Cardiac septum (tissue), 1 donor: ENCODE measurements around the gene UNC45A. TPM values are rescaled to one million over a fixed set of nuclear protein-coding genes. Genes with fewer than 3 reads are reported as not detected.
"Not testable (repeated sequence)": the region's sequence is repeated elsewhere in the genome, so short reads cannot be mapped to it uniquely, and the experiment has no call there.

Experiments used
- DNase-seq: peaks from one replicate; pipeline ENCODE4 v3.0.0-alpha.2; 2020; ENCODE audit warnings: low spot score
- intact Hi-C: fragments of 100-400 bp; cut with DNase I; formaldehyde crosslinking; loops from one replicate; pipeline ENCODE4 v1.14.0; 2022
- total RNA-seq: library from RNA; stranded (reverse); fragmentation: NEBNext Ultra II Directional; extraction: Animal tissue kit (Norgen Biotek cat#: 25700); gene quantifications from one replicate; pipeline ENCODE4 v1.2.1, GENCODE V29; 2021
- donor health status: DM: no; HTN: no; CAD: no.

The UNC45A gene
- total RNA-seq, 1 donor from 2014 or later = 27.2 TPM

DNA sequence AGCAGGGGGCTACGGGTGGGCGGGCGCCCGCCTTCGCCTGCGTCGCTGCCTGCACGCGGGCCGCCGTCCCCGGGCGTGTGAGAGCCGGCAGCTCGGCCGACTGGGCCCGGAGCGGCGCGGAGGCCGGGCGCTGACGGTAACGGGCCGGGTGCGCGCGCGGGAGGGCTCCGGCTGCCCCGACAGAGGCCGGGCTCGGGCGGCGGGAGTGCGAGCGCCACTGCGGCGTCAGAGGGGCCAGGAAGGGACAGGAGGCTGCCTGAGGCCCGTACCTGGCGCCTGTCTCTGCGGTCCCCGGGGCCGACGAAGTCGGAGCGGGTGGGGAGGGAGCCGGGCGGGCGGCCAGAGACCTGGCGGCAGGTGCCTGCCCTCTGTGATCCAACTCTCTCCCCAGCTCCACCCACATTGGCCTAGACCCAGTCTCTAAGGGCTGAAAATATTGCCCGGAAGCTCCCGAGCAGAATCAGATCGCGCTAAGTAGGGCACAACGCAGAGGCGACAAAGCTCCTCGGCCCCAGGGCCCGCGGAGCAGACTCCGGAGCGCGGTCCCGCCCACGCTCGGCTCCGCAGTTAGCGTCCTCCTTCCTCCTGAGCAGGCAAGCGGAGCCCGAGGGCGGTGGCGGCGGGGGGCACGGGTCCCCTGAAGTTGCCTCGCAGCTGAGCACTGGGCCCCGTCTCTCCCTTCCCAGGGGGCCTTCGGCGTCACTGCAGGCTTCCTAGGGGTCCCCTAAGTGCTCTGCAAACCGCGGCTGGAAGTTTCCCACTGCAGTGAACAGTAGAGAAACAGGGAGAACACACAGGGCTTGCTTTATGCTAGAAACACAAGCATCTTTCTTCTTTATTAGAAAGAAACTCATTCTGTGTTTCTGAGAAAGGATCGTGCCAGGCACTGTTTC lies 32.0 kb upstream of the UNC45A start, which contains the start of gene MAN2A2:
MAN2A2 (plus strand) TSS at position 463 of the 893 bp plus-strand sequence. CDS start 906 bp downstream, outside the sequence.
- no peak for DNase-seq
- intact Hi-C loops = loop anchor here (1.0 kb wide), 1 partner anchor 29 kb away; the partner anchor contains the start of gene HDDC3

DNA sequence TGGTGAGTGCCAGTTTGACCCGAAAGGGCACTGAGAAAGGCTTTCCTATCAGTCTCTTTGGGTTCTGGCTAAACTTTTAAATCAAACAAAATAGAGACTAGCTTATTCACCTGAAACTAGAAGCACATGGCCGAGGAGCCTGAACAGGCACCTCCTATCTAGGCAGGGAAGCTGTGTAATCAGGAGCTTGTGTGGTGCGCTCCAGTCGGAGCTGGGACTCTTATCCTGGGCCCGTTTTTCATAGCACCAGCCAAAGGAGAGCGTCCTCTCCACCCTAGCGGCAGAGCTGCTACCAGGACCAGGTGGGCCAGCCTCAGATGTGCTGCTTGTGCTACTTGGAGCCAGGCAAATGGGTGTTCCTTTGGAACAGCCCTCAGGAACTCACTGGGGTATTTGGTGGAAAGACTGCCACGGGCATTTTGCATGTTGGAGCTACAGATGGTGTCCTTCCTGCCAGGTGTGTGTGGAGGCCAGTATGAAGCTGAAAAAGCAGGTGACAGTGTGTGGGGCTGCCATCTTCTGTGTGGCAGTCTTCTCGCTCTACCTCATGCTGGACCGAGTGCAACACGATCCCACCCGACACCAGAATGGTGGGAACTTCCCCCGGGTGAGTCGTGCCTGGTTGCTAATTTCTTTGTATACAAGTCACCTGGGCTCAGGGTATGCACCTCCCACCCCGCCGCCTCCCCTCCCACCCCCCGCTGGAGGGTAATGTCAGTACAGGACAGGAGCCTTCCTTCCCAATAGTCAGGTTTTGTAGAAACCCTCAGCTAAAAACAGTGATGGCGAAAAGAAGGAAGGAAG lies 31.1 kb upstream of the UNC45A start:
- intact Hi-C loops = no loop called here
- DNase-seq = no peak

DNA sequence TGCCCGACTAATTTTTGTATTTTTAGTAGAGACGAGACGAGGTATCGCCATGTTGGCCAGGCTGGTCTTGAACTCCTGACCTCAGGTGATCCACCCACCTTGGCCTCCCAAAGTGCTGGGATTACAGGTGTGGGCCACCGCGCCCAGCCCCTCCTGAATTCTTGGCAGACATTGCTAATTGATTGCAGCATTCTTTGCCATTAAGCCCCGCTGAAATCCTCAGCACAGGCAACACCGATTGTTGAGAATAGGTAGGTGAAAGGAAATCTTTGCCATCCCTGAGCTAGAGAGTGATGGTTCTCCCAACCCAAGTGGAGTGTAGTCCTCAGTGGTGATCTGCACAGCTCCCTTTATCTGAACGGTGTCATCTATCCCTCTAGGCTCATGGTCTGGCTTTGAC lies 30.3 kb upstream of the UNC45A start:
- DNase-seq = no peak
- intact Hi-C loops = no loop called here

DNA sequence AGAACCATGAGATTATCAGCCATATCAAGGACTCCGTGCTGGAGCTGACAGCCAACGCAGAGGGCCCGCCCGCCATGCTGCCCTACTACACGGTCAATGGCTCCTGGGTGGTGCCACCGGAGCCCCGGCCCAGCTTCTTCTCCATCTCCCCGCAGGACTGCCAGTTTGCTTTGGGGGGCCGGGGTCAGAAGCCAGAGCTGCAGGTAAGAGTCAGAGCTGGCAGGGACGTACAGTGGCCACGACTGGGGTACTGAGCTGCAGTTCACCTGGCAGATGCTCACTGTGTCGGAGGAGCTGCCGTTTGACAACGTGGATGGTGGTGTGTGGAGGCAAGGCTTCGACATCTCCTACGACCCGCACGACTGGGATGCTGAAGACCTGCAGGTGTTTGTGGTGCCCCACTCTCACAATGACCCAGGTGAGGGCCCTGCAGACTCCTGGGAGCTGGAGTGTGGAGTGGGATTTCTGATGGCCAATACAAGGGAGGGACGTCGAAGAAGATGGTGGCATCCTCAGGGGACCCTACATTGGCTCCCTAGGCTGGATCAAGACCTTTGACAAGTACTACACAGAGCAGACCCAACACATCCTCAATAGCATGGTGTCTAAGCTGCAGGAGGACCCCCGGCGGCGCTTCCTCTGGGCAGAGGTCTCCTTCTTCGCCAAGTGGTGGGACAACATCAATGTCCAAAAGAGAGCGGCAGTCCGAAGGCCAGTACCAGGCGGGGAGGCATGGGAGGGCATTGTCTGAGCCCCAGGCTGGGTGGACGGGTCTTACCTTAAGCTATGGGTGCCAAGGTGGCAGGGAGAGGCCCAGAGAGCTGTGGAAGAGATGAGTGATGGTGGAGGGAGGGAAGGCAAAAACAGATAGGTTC lies 29.5 kb upstream of the UNC45A start:
- intact Hi-C loops = no loop called here
- DNase-seq = no peak

DNA sequence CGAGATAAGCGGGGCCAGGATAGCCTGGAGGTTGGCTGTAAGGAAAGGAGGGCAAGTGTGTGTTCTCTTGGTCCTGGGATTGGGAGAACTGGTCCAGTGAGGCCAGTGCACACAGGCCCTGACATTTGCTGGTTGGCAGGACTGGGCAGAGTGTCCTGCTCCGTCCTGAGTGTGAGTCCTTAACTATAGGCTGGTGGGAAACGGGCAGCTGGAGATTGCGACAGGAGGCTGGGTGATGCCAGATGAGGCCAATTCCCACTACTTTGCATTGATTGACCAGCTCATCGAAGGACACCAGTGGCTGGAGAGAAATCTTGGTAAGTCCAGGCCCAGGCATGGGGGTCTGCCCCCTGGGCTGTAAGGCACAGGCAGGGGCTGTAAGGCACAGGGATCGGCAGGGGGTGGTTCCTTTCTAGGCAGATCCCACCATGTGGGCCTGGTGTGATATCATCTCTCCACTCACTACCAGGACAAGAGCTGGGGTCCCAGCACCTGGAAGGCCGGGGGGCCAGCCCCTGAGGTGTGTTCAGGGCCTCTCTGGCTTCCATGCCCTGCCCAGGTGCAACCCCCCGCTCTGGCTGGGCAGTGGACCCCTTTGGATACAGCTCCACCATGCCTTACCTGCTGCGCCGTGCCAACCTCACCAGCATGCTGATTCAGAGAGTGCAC lies 28.8 kb upstream of the UNC45A start:
- DNase-seq = no peak
- intact Hi-C loops = no loop called here

DNA sequence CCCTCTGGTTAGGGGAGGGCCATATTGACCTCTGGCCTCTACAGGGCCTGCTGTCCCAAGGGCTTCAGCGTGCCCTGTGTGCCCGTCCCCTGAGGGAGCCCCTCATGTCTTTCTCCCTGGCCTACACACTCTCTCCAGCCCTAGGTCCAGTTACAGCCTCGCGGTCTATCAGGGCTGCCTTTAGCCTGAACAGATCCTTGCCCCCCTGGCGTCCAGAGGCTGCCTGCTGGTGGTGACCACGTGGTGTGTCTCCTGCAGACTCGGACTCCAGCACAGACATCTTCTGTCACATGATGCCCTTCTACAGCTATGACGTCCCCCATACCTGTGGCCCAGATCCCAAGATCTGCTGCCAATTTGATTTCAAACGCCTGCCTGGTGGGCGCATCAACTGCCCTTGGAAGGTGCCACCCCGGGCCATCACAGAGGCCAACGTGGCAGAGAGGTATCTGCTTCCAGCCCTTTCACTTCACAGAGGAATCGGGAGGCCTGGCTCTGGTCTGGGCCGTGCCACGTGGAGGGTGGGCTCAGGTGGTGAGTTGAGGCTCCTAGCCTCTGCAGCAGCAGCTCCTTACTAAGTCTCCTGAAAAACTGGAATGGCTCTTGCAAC lies 27.9 kb upstream of the UNC45A start:
- intact Hi-C loops = no loop called here
- no peak for DNase-seq

DNA sequence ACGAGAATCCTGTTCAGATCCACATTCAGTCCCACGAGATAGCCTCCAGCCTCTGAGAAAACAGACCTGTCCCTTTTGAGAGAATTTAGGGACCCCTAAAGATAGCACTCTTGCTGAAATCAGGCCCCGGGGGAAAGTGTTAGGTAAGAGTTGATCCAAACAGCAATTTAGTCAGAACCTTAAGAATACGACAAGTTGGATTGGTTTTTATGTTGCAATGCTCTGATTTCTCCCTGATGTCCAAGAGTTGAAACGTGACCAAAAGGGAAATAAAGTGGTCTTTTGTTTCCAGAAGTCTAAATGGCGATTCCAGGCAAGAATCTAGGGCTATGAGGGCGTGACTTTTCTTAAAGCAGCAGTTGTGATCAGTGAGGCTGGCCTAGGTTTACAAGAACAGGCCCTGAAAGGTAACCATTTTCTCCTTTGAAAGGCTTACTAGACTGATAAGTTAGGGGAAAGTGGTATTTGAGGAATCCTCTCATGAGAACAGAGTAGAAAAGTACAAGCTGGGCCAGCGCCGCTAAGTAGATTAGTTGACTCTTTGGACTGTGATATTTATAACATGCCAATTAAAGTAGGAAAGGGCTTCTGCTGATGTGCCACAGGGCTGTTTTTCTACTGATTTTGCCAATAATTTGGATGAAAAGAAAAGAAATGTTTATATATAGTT lies 27.1 kb upstream of the UNC45A start:
- no peak for DNase-seq
- intact Hi-C loops = no loop called here

DNA sequence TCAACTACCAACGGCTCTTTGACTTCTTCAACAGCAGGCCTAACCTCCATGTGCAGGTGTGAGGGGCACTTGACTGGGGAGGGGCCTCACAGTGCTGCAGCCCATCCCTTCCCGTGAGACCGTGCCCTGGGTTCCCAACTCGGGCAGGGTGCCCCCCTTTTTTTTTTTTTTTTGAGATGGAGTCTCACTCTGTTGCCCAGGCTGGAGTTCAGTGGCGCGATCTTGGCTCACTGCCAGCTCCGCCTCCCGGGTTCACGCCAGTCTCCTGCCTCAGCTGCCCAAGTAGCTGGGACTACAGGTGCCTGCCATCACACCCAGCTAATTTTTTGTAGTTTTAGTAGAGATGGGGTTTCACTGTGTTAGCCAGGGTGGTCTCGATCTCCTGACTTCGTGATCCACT lies 25.6 kb upstream of the UNC45A start:
- intact Hi-C loops, DNase-seq: not testable (repeated sequence)

DNA sequence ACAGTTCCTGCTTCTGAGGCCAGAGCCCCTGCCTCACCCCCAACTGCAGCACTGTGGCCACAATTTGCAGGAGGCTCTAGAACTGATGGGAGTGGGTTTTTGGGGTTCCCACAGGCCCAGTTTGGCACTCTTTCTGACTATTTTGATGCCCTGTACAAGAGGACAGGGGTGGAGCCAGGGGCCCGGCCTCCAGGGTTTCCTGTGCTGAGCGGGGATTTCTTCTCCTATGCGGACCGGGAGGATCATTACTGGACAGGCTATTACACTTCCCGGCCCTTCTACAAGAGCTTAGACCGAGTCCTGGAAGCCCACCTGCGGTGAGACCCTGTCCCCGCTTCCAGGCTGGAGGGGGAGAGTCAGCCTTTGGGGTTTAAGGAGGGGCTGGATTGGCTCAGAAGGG lies 25.1 kb upstream of the UNC45A start:
- no peak for DNase-seq
- intact Hi-C loops = no loop called here

DNA sequence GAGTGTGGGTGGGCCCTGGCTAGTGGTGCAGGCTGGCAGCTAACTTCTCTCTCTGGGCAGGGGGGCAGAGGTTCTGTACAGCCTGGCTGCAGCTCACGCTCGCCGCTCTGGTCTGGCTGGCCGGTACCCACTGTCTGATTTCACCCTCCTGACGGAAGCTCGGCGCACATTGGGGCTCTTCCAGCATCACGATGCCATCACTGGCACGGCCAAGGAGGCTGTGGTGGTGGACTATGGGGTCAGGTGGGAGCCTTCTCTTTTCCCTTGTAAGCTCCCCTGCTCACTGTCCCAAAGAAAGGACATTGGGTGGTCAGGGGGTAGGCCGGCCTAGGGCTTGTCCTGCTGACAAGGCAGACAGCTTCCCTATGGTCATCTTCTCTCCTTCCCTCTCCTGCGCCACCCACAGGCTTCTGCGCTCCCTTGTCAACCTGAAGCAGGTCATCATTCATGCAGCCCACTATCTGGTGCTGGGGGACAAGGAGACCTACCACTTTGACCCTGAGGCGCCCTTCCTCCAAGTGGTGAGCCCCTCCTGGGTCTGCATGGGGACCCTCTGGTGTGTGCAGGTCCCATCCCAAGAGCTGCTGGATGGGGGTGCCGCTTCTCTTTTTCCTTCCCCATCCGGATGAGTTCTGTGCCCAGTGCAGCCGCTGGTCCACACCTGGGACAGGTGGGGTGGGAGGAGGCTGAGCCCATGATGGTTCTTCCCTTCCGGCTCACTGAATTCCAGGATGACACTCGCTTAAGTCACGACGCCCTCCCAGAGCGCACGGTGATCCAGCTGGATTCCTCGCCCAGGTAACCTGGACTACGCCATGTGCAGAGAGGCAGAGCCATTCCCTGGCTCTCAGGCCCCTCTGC lies 24.4 kb upstream of the UNC45A start:
- DNase-seq = no peak
- intact Hi-C loops = no loop called here

DNA sequence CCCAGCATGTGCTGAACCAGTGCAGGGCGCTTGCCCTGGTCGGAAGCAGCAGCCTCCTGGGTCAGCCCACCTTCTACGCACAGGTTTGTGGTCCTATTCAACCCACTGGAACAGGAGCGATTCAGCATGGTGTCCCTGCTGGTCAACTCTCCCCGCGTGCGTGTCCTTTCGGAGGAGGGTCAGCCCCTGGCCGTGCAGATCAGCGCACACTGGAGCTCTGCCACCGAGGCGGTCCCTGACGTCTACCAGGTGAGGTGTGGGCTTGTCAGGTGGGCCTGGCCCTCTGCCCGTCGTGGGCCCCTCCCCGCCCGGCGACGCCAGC lies 23.8 kb upstream of the UNC45A start:
- intact Hi-C loops = no loop called here
- no peak for DNase-seq

DNA sequence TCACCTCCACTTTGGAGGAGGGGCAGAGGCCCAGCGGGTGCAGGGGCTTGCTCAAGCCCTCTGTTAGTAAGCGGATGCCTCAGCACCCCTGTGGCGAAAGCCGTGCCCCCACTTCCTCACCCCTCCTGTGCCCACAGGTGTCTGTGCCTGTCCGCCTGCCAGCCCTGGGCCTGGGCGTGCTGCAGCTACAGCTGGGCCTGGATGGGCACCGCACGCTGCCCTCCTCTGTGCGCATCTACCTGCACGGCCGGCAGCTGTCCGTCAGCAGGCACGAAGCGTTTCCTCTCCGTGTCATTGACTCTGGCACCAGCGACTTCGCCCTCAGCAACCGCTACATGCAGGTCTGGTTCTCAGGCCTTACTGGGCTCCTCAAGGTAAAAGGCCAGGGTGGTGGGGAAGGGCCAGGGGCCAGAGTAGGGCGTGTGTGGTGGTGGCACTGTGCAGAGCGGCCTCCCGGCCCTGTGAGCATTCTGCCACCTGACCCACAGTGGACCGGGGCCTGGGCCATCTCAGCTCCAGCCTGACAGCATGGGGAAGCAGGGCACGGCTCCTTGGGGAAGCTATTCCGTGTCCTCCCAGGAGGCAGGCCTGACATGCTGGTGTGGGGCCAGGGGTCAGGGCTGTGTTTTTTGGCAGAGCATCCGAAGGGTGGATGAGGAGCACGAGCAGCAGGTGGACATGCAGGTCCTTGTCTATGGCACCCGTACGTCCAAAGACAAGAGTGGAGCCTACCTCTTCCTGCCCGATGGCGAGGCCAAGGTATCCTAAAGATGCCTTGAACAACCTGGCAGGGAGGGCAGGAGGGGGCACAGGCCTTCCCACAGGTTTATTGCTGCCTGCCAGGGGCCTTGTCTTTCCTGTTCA lies 22.9 kb upstream of the UNC45A start:
- DNase-seq = no peak
- intact Hi-C loops = no loop called here

DNA sequence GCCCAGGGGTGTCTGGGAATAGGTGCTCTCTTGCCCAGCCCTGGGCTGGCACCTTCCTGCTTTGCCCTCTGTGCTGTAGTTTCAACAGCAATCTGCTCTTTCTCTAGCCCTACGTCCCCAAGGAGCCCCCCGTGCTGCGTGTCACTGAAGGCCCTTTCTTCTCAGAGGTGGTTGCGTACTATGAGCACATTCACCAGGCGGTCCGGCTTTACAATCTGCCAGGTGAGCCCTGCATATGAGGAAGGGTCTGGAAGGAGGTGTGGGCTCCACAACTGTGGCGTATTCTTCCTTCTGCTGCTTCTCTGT lies 22.4 kb upstream of the UNC45A start:
- DNase-seq = no peak
- intact Hi-C loops = no loop called here

DNA sequence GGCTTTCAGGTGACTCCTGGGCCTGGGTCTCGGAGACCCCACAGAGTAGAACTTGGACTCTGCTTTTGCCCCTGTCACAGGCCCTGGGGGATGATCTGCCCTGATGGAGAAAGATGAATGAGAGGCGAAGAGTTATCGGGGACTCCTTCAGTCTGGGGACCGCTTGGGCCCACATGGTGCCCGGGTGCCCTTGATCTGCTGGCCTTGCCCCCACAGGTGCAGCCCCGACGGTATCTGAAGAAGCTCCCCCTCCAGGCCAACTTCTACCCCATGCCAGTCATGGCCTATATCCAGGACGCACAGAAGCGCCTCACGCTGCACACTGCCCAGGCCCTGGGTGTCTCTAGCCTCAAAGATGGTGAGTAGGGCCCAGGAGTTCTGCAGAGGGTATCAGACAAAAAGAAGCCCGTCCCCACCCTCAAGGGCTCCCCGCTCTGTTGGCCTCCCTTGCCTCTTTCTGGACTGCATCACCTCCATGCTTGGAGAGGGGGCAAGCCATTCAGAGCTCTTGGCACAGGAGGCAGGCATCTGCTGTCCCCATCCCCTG lies 21.6 kb upstream of the UNC45A start:
- DNase-seq = no peak
- intact Hi-C loops = no loop called here

DNA sequence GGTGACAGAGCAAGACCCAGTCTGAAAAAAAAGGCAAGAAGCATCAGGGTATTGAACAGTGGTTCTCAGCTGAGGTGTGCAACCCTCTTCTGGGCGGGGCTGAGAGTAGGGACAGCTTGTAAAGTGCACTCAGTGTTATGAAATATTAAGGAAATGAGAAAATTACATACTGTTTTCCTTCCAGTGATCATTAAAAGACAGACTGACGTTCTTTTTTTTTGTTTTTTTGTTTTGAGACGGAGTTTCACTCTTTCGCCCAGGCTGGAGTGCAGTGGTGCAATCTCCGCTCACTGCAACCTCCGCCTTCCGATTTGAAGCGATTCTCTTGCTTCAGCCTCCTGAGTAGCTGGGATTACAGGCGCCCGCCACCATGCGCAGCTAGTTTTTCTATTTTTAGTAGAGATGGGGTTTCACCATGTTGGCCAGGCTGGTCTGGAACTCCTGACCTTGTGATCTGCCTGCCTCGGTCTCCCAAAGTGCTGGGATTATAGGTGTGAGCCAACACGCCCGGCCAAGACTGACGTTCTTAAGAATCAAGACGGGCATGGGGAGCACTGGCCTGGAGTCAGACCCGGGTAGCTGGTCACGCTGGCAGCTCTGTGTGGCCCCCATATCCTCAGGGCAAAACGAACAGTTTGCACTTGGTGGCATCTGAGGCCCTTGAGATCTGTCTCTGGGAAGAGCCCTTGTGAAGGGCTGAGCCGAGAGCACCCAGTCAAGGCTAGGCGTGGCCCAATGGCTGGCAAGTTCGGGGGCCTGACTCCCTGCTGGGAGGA lies 20.6 kb upstream of the UNC45A start:
- intact Hi-C loops = no loop called here
- no peak for DNase-seq
